ENCODE results near the gene CRYBG1. TPM values are rescaled to one million over a fixed set of nuclear protein-coding genes. Genes with fewer than 3 reads are reported as not detected.
"Not testable (repeated sequence)": the region's sequence is repeated elsewhere in the genome, so short reads cannot be mapped to it uniquely, and the experiment has no call there.

The CRYBG1 gene
- total RNA-seq, 4 donors from 2014 or later: 14.9 to 36.9 (median 20.7) TPM

- DNase-seq (ENCODE audit: low spot score) (no peak), ATAC-seq (ENCODE audit: low FRiP score) (peak; percentile 43)
- no peak for TF ChIP-seq CTCF (IDR thresholded peaks at IDR 0.05)
Observed at GRCh38 chr6:106510090-106510970, 149.8 kb downstream of the CRYBG1 start.

GRCh38 chr6:106511288-106512047 lies 151.0 kb downstream of the CRYBG1 start:
- ATAC-seq (ENCODE audit: low FRiP score) (peak; percentile 39), DNase-seq (ENCODE audit: low spot score) (no peak)
- no peak for TF ChIP-seq CTCF (IDR thresholded peaks at IDR 0.05)

- DNase-seq (ENCODE audit: low spot score) (no peak), ATAC-seq (ENCODE audit: low FRiP score) (peak; percentile 59)
- no peak for TF ChIP-seq CTCF (IDR thresholded peaks at IDR 0.05)
Observed at GRCh38 chr6:106512048-106512967, 151.8 kb downstream of the CRYBG1 start.

GRCh38 chr6:106512968-106513574 lies 152.6 kb downstream of the CRYBG1 start:
- TF ChIP-seq CTCF (IDR thresholded peaks at IDR 0.05): no peak
- no peak for ATAC-seq (ENCODE audit: low FRiP score)
- no peak for DNase-seq (ENCODE audit: low spot score)

- ATAC-seq (ENCODE audit: low FRiP score): no peak
- no peak for TF ChIP-seq CTCF (IDR thresholded peaks at IDR 0.05)
- no peak for DNase-seq (ENCODE audit: low spot score)
Observed at GRCh38 chr6:106513808-106514582, 153.5 kb downstream of the CRYBG1 start.

GRCh38 chr6:106514583-106514885 lies 154.0 kb downstream of the CRYBG1 start:
- DNase-seq (ENCODE audit: low spot score): no peak
- no peak for TF ChIP-seq CTCF (IDR thresholded peaks at IDR 0.05)
- ATAC-seq (ENCODE audit: low FRiP score): no peak

GRCh38 chr6:106515582-106515981 lies 155.1 kb downstream of the CRYBG1 start:
- ATAC-seq (ENCODE audit: low FRiP score); DNase-seq (ENCODE audit: low spot score): not testable (repeated sequence)

Measured in omental fat pad (tissue), 4 donors.